Measurements from ENCODE around the gene ANGPTL5. TPM values are rescaled to one million over a fixed set of nuclear protein-coding genes. Genes with fewer than 3 reads are reported as not detected.
"Not testable (repeated sequence)": the region's sequence is repeated elsewhere in the genome, so short reads cannot be mapped to it uniquely, and the experiment has no call there.

ANGPTL5 gene
- 0.09 and 0.90 TPM in 2 replicates for total RNA-seq (ENCODE audit: low replicate concordance)

- DNase-seq (ENCODE audit: low read depth) = no peak
These were observed at the start of gene ANGPTL5 for GRCh38 chr11:101916422-101916821. TSS of gene ANGPTL5 (minus strand) at chr11:101916522. CDS start at chr11:101907909, 8,613 bp downstream.

DNA sequence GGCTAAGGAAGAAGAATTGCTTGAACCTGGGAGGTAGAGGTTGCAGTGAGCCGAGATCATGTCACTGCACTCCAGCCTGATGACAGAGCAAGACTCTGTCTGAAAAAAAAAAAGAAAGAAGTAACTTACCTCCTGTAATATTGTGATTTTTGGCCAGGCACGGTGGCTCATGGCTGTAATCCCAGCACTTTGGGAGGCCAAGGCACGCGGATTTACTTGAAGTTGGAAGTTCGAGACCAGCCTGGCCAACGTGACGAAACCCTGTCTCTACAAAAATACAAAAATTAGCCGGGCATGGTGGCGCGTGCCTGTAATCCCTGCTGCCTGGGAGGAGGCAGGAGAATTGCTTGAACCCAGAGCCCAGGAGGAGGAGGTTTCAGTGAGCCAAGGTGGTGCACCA is 47.9 kb upstream of the ANGPTL5 start:
- not testable (repeated sequence) for H3K4me3 ChIP-seq (ENCODE audit: low read depth, low read length); DNase-seq (ENCODE audit: low read depth)

More at GRCh38 chr11:101916422-101916821, at the start of gene ANGPTL5:
- TF ChIP-seq, protein P1, sequence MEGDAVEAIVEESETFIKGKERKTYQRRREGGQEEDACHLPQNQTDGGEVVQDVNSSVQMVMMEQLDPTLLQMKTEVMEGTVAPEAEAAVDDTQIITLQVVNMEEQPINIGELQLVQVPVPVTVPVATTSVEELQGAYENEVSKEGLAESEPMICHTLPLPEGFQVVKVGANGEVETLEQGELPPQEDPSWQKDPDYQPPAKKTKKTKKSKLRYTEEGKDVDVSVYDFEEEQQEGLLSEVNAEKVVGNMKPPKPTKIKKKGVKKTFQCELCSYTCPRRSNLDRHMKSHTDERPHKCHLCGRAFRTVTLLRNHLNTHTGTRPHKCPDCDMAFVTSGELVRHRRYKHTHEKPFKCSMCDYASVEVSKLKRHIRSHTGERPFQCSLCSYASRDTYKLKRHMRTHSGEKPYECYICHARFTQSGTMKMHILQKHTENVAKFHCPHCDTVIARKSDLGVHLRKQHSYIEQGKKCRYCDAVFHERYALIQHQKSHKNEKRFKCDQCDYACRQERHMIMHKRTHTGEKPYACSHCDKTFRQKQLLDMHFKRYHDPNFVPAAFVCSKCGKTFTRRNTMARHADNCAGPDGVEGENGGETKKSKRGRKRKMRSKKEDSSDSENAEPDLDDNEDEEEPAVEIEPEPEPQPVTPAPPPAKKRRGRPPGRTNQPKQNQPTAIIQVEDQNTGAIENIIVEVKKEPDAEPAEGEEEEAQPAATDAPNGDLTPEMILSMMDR (IDR thresholded peaks at IDR 0.05; ENCODE audit: insufficient read depth, low read length) = no peak
- peak within 1 kb of the TSS; percentile 88 for H3K4me3 ChIP-seq (ENCODE audit: low read depth, low read length)

- no peak overlapping the region for H3K4me3 ChIP-seq (ENCODE audit: low read depth, low read length)
- peak; percentile 1 for DNase-seq (ENCODE audit: low read depth)
- TF ChIP-seq, protein P1 (IDR thresholded peaks at IDR 0.05; ENCODE audit: insufficient read depth, low read length) = no peak
These were observed 43.9 kb upstream of the ANGPTL5 start for GRCh38 chr11:101960231-101960630.

GRCh38 chr11:101955701-101956100 is 39.4 kb upstream of the ANGPTL5 start:
- no peak overlapping the region for H3K4me3 ChIP-seq (ENCODE audit: low read depth, low read length)
- DNase-seq (ENCODE audit: low read depth) = no peak
- TF ChIP-seq, protein P1 (IDR thresholded peaks at IDR 0.05; ENCODE audit: insufficient read depth, low read length) = no peak

DNA sequence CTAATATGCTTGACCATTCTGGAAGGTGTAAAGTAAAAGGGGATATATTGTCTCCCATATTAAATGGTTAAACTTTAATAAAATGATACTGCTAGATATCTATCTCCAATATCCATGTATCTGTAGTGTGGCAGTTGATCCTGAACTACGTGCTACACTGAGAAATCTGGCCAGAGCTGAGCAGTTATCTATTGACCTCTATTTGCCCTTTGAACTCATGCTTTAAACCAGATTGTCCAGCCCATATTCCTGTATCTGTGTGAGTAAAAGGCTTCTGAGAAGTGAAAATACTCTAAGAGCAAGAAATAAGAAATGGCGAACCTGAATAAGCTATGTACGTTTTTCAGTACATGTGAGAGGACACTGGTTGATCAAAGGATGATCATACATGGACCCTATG is 39.0 kb upstream of the ANGPTL5 start:
- TF ChIP-seq, protein P1 (IDR thresholded peaks at IDR 0.05; ENCODE audit: insufficient read depth, low read length) = no peak
- no peak for DNase-seq (ENCODE audit: low read depth)
- no peak overlapping the region for H3K4me3 ChIP-seq (ENCODE audit: low read depth, low read length)

DNA sequence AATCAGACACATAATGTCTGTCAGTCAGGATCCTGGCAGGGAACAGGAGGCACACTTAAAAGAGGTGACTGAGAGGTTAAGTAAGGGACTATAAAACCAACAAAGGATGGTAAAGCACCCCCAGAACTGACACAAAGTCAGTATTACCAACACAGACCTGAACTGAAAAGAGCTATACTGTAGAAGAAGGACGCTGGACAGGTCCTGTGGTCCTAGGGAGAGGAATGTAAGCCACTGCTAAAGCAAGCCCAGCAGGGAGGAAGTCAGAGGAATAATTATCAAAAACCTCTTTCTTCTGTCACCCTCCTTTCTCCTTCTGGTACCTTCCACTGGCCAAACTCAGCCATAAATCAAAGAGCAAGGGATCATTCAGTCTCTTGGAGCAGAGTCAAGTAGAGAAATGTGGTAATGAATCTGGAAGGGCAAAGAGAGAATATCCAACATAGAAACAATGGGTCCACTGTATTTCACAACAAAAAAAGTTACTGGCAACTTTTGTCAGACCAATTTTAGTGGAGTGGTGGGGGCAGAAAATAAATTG is 33.4 kb upstream of the ANGPTL5 start:
- no peak overlapping the region for H3K4me3 ChIP-seq (ENCODE audit: low read depth, low read length)
- TF ChIP-seq, protein P1 (IDR thresholded peaks at IDR 0.05; ENCODE audit: insufficient read depth, low read length) = no peak
- no peak for DNase-seq (ENCODE audit: low read depth)

DNA sequence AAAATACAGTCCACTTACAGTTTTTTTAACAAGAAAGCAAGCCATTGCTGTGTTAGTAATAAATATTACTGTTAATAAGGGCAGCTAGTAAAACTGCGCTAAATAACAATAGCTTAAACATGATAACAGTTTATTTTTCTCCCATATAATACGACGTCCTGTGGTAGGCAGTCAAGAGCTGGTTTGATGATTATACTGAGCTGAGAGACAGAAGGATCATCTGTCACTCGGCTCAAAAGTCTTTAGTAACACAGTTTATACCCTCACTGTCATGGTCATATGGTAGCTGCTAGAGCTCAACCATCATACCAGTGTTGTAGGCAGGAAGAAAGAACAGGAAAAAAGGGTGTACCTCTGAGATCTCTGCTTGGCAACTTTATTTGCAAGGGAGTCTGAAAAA is 29.1 kb upstream of the ANGPTL5 start:
- TF ChIP-seq, protein P1 (IDR thresholded peaks at IDR 0.05; ENCODE audit: insufficient read depth, low read length) = no peak
- no peak for DNase-seq (ENCODE audit: low read depth)
- no peak overlapping the region for H3K4me3 ChIP-seq (ENCODE audit: low read depth, low read length)
